Central memory CD4-positive, alpha-beta T cell (primary cell): ENCODE measurements around the gene CACFD1.

Experiments used
- DNase-seq: peaks from one replicate; pipeline ENCODE4 v3.0.0; 2022
- total RNA-seq, 3 experiments: gene quantifications; one replicate each; lab custom pipeline; 2026; lab: John Stamatoyannopoulos, UW

Gene CACFD1
- 1.6 to 3.8 (median 3.3) reads per million in 3 experiments for total RNA-seq

DNA sequence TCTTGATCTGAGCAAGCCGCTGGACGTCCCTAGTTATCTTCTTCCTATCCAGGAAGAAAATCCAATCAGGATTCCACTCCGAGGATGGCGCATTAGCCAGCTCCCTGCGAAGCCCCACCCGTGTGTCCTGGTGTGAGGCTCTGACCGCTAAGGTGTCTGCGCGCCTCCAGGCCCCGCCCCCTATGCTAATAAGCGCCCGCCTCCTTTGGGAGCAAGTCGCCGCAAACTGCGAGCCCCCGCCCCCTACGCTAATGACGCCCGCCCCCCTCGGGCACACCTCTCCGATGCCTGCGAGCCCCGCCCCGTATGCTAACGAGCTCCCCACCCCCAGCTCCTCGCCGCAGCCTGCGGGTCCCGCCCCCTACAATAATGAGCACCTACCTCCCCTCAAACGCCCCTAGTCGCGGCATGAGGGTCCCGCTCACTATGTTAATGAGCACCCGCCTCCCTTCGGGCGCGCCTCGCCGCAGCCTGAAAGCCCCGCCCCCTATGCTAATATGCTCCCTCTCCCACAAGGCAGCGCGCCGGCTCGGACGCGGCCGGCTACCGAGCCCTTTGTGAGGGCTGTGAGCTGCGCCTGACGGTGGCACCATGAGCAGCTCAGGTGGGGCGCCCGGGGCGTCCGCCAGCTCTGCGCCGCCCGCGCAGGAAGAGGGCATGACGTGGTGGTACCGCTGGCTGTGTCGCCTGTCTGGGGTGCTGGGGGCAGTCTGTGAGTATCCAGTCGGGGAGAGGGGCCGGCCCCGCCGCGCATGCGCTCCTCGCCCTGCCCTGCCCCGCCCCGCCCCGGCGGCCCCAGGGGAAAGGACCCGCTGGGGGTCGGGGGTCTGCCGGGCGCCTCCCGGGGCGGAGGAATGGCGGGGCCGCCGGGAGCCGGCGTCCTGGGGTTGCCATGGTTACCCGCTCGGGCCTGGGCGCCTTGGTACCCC is at the start of gene CACFD1:
CACFD1 (plus strand) TSS at position 503 of the 929 bp plus-strand sequence; CDS start at position 592, 89 bp downstream.
- DNase-seq: peak; percentile 86

- no peak for DNase-seq
Observed at GRCh38 chr9:133415170-133415569, 44.6 kb upstream of the CACFD1 start.

GRCh38 chr9:133417541-133418461 is 42.0 kb upstream of the CACFD1 start, which contains the start of gene REXO4:
REXO4 (minus strand) TSS chr9:133418010; CDS start chr9:133417844, 166 bp downstream.
- DNase-seq: peak; percentile 78

GRCh38 chr9:133419005-133419404 is 40.8 kb upstream of the CACFD1 start:
- DNase-seq: no peak

DNA sequence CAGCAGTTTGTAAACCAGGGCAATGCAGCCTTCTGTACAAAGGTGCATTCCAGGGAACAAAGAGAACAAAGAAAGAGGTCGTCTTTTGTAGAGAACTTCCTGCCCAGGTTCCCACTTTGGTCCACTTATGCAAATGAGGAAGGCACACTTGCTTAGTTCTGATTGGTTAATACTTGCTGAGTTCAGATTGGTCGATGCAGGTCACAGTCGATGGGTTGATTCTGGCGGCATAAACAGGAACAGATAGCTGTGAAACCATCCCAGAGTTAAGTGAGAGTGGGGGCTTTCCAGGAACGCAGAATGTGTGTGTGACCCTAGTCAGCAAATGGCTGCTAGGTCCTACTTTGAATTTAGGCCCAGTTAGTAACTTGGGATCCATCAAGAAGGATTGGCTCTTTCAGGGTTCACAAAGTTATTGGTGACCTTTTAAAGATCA is 39.4 kb upstream of the CACFD1 start:
- DNase-seq: no peak

- no peak for DNase-seq
Observed at GRCh38 chr9:133421615-133422542, 37.9 kb upstream of the CACFD1 start, which contains the start of gene ADAMTS13. ADAMTS13 (plus strand) TSS chr9:133422367; CDS start chr9:133422444, 77 bp downstream.

GRCh38 chr9:133423216-133423615 is 36.6 kb upstream of the CACFD1 start:
- no peak for DNase-seq

- no peak for DNase-seq
Observed at GRCh38 chr9:133424187-133424586, 35.6 kb upstream of the CACFD1 start.

- DNase-seq: no peak
Observed at GRCh38 chr9:133425049-133425632, 34.6 kb upstream of the CACFD1 start.

- no peak for DNase-seq
Observed at GRCh38 chr9:133426011-133426410, 33.8 kb upstream of the CACFD1 start.

DNA sequence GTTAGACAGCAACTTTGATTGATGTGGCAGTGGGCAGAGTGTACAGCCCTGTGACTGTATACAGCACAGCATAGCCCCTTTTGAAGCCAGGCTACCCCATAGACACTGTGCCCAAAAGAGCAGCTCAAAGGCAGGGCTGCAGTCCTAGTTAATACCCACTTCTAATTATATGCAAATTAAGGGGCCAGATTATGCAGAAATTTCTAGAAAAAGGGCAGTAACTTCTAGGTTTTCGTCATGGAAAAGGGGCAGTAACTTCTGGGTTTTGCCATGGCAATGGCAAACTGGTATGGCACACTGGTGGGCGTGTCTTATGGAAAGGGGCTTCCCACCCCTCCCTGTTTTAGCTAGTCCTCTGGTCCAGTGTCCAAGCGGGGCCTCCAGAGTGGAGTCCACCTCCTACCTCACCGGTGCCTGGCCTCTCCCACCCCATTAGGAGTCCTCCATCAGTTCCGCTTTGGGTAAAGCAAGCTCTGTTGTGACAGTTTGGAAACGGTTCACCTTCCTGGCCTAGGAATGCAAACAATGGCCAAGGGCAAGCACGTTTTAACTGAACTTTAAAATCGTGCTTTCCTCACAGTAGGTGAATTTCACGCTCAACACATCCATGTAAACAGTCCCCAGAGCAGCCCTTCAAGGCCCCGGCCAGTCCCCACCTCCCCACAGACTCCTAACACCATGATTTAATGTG is 32.0 kb upstream of the CACFD1 start:
- no peak for DNase-seq

DNA sequence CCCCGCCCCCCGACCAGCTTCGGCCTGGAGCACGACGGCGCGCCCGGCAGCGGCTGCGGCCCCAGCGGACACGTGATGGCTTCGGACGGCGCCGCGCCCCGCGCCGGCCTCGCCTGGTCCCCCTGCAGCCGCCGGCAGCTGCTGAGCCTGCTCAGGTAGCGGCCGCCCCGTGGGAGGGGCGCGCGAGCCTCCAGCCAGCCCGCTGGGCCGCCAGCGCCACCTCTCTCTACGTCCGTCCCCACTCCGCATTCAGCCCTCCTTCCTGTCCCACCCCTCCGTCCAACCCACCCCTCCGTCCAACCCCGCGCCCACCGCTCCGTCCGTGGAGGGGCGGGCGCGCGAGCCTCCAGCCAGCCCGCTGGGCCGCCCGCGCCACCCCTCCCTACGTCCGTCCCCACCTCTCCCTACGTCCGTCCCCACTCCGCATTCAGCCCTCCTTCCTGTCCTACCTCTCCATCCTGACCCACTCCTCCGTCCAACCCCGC is 31.1 kb upstream of the CACFD1 start:
- DNase-seq: no peak

DNA sequence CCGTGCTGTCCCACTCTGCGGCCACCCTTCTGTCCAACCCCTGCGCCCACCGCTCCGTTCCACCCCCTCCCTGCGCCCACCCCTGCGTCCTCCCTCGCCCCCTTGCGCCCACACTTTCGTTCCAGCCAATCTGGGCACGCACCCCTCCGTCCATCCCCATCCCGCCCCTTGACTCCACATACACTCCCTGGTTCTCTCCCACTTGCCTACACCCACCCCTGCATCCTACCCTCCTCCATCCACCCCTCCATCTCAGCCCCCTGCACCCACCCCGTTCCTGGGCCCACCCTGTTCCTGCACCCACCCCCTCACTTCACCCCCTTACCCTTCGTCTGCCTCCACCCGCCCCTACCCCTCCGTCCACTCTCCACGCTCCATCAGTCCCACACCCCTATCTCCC is 30.6 kb upstream of the CACFD1 start:
- DNase-seq: no peak

GRCh38 chr9:133429641-133430161 is 30.1 kb upstream of the CACFD1 start:
- DNase-seq: no peak

DNA sequence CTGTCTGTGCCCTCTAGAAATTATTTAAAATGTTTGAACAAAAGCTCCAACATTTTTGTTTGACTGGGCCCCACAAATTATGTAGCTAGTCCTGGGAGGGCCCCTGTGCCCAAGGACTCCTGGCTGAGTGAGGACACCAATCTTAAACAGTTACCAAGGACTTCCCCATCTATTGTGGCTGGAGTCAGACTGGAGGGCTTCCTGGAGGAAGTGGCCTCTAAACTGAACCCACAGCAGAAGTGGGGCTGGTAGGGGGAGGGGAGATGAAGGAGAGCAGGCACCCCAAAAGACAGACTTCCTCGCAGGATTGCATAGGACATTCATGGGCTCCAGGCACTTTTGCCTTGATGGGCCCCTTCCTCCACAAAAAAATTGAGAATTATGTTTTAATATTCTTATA is 29.5 kb upstream of the CACFD1 start:
- DNase-seq: no peak

GRCh38 chr9:133433351-133433843 is 26.4 kb upstream of the CACFD1 start:
- no peak for DNase-seq

GRCh38 chr9:133436681-133437080 is 23.1 kb upstream of the CACFD1 start:
- DNase-seq: no peak

- no peak for DNase-seq
Observed at GRCh38 chr9:133437753-133438531, 21.8 kb upstream of the CACFD1 start.

DNA sequence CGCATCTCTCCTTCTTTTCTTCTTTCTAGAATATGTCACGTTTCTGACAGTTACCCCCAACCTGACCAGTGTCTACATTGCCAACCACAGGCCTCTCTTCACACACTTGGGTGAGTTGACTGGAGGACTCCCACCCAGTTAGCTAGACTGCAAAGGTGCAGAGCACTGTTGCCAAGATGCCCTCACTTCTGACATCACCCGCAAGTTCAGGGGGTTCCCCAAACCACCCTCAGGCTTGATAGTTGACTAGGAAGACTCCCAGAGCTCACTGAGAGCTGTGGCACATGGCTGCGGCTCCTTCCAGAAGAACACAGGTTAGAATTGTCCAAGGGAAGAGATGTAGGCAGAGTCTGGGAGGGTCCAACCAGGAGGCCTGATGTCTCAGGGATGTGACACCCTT is 20.4 kb upstream of the CACFD1 start:
- DNase-seq: no peak
